Uterus (tissue), 4 donors: ENCODE data around the gene VRK1. TPM values are rescaled to one million over a fixed set of nuclear protein-coding genes. Genes with fewer than 3 reads are reported as not detected.

Source experiments
- DNase-seq, 2 donors: peaks; one replicate each; pipeline ENCODE4 v3.0.0-alpha.2; 2019 to 2020
- H3K27ac ChIP-seq, 2 donors: fragments of 200-600 bp; sonication (generic); 1 replicate in 1 of 2; 2 replicates in 1 of 2; pipeline ENCODE4 v1.5.1; 2016 to 2018
- H3K27me3 ChIP-seq, 2 donors: fragments of 200-600 bp; sonication (generic); one replicate each; pipeline ENCODE4 v1.5.1; 2018 to 2019; ENCODE audit warnings: control low read depth in 1 of 2
- H3K36me3 ChIP-seq, 2 donors: fragments of 200-600 bp; sonication (generic); one replicate each; pipeline ENCODE4 v1.5.1; 2019; ENCODE audit warnings: control low read depth in 1 of 2
- H3K4me1 ChIP-seq, 2 donors: fragments of 200-600 bp; sonication (generic); one replicate each; pipeline ENCODE4 v1.5.1; 2018 to 2019; ENCODE audit warnings: control low read depth in 1 of 2
- H3K4me3 ChIP-seq, 2 donors: fragments of 200-600 bp; sonication (generic); 1 replicate in 1 of 2; 2 replicates in 1 of 2; pipeline ENCODE4 v1.5.1; 2018 to 2019; ENCODE audit warnings: mild to moderate bottlenecking in 1 of 2
- H3K9me3 ChIP-seq, 2 donors: fragments of 200-600 bp; sonication (generic); one replicate each; pipeline ENCODE4 v1.5.1; 2019; ENCODE audit warnings: control low read depth in 1 of 2
- POLR2A ChIP-seq, 2 donors: fragments of 450-650 bp; IDR thresholded peaks; one replicate each; pipeline ENCODE4 v1.6.1; 2016; ENCODE audit warnings: antibody characterized with exemption in 2 of 2, mild to moderate bottlenecking in 1 of 2, moderate library complexity in 1 of 2
- intact Hi-C: fragments of 100-400 bp; cut with DNase I; formaldehyde crosslinking; loops from one replicate; pipeline ENCODE4 v1.15.1; 2023; ENCODE audit warnings: low total_unique reads
- total RNA-seq, 4 donors: library from RNA; depleted of rRNA in 3 of 4; stranded (reverse); fragments of >200 nt in 3 of 4; gene quantifications; one replicate each; pipeline versions ENCODE4 v1.1.0 to v1.2.4, GENCODE V29; 2014 to 2023
- TF ChIP-seq, protein P1 (sequence below), 4 experiments: fragments of 200-600 bp in 2 of 4; fragments of 450-650 bp in 2 of 4; sonication (generic) in 2 of 4; IDR thresholded peaks; one replicate each; pipeline ENCODE4 v1.5.1; 2016 to 2019; ENCODE audit warnings: antibody characterized with exemption in 4 of 4, mild to moderate bottlenecking in 2 of 4, moderate library complexity in 1 of 4
- donor health status: DM: yes; HTN: yes; CAD: no.

The VRK1 gene
- total RNA-seq, 4 donors from 2014 or later = 21.0 to 54.5 (median 37.1) TPM

DNA sequence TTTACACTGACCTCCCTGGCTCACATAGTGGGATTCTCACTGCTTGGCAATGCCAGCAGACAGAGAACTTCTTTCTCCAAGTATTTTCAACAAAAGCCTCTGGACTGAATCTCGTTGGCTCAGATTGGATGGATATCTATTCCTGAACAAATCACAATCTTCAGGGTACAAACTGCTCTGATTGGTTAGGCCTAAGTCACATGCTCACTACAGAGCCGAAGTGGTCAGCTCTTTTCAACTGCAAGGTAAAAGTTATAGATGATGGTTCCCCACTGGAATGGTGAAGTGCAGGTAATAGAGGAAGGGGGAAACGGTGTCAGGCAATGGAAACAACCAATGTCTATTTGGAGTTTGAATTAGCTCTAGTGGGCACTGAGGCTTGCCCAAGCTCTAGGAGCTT, 16.7 kb upstream of the VRK1 start:
- no peak for DNase-seq
- intact Hi-C loops = no loop called here
- no peak for TF ChIP-seq POLR2A (IDR thresholded peaks at IDR 0.05)
- TF ChIP-seq, protein P1, sequence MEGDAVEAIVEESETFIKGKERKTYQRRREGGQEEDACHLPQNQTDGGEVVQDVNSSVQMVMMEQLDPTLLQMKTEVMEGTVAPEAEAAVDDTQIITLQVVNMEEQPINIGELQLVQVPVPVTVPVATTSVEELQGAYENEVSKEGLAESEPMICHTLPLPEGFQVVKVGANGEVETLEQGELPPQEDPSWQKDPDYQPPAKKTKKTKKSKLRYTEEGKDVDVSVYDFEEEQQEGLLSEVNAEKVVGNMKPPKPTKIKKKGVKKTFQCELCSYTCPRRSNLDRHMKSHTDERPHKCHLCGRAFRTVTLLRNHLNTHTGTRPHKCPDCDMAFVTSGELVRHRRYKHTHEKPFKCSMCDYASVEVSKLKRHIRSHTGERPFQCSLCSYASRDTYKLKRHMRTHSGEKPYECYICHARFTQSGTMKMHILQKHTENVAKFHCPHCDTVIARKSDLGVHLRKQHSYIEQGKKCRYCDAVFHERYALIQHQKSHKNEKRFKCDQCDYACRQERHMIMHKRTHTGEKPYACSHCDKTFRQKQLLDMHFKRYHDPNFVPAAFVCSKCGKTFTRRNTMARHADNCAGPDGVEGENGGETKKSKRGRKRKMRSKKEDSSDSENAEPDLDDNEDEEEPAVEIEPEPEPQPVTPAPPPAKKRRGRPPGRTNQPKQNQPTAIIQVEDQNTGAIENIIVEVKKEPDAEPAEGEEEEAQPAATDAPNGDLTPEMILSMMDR (IDR thresholded peaks at IDR 0.05) = no peak
- Histone ChIP-seq H3K9me3 (no peaks in the 10 kb centered on the region), H3K27me3 (no peaks in the 10 kb centered on the region), H3K4me1 (no peaks in the 10 kb centered on the region), H3K36me3 (no peaks in the 10 kb centered on the region), H3K27ac (no peak overlapping the region), H3K4me3 (no peak overlapping the region)

DNA sequence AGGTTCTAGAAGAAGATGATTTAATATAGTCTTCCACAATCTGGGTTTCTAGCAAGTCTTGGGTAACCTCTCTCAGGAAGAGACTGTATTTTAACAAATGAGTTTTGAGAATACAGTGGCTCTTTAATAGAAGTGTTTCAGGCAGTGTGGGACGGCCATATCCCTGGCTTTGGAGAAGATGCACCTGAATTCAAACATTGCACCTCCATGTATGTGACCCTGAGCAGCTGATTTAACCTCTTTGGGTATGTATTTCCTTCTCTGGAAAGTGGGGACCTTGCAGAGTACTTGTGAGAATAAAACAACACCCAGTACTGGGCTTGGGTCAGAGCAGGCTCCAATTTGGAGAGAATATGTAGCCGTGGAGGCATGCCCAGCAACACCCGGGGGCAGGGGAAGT, 15.8 kb upstream of the VRK1 start:
- Histone ChIP-seq H3K4me1 (no peaks in the 10 kb centered on the region), H3K4me3 (no peak overlapping the region), H3K27ac (no peak overlapping the region), H3K9me3 (no peaks in the 10 kb centered on the region), H3K27me3 (no peaks in the 10 kb centered on the region), H3K36me3 (no peaks in the 10 kb centered on the region)
- DNase-seq = no peak
- intact Hi-C loops = no loop called here
- TF ChIP-seq, protein P1 (IDR thresholded peaks at IDR 0.05) = no peak
- TF ChIP-seq POLR2A (IDR thresholded peaks at IDR 0.05) = no peak

DNA sequence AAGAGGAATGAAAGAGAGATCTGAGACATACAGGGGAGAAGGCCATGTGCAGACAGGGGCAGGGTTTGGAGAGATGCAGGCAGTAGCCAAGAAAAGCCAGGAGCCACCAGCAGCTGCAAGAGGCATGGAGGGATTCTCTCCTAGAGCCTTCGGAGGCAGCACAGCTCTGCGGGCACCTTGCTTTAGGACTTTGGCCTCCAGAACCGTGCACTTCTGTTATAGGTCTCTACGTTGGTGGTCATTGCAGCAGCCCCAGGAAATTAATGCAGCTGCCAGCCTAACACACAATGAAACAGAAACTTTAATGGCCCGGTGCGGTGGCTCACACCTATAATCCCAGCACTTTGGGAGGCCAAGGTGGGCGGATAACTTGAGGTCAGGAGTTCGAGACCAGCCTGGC, 14.7 kb upstream of the VRK1 start:
- no peak for DNase-seq
- Histone ChIP-seq H3K27ac (no peak overlapping the region), H3K27me3 (no peaks in the 10 kb centered on the region), H3K9me3 (no peaks in the 10 kb centered on the region), H3K4me1 (no peaks in the 10 kb centered on the region), H3K36me3 (no peaks in the 10 kb centered on the region), H3K4me3 (no peak overlapping the region)
- no peak for TF ChIP-seq POLR2A (IDR thresholded peaks at IDR 0.05)
- TF ChIP-seq, protein P1 (IDR thresholded peaks at IDR 0.05) = no peak
- intact Hi-C loops = no loop called here

DNA sequence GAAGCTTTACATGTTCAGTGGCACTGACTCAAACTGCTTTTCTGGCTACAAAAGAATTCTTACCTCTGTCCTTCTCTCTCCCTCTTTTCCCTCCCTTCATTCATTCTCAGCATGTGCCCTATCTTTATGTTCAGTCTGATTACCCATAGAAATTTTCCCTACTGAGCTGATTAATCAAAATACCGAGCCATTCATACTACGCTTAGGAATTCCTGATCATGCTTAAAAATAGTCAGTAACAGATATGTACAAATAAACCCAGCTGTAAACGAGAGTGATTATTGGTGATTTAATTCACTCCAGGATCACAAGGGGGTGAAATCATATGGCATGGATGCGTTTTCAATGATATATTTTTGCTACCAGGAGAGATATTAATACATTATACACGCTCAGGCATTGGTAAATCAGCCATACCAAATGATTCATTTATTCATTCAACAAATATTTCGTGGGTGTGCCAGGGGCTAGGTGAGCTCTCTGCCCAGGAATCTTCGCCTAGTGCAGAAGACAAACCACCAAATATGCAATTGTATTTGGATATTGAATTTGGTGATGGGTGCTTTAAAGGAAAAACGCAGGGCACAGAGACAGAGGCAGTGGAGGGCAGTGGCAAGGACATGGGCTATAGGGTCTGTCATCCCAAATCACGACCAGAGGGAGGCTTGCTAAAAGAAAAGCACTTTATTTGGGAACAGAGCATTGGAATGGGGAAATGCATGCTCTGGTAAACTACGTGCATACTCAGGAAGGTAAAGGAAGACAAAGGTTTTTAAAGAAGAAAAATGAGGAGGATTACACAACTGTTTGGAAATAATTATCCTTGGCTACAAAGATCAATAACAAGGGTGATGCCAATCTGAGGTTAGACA, 13.9 kb upstream of the VRK1 start:
- Histone ChIP-seq H3K36me3 (no peaks in the 10 kb centered on the region), H3K27me3 (no peaks in the 10 kb centered on the region), H3K27ac (no peak overlapping the region), H3K9me3 (no peaks in the 10 kb centered on the region), H3K4me1 (no peaks in the 10 kb centered on the region), H3K4me3 (no peak overlapping the region)
- TF ChIP-seq, protein P1 (IDR thresholded peaks at IDR 0.05) = no peak
- no peak for TF ChIP-seq POLR2A (IDR thresholded peaks at IDR 0.05)
- DNase-seq = no peak
- intact Hi-C loops = no loop called here

DNA sequence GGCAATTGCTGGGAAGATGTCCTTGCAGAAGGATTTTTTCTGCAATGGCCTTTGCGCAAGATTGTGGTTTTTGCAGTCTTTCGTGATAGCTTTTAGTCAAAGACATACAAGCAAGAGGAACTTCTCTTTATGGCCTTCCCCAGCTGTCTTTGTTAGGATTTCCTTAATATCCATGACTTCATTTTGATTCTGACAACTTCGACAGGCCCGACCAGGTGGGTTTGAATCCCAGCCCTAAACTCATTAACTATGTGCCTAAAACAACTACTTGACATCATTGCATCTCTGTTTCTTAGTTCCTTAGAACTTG, 13.3 kb upstream of the VRK1 start:
- no peaks in the 10 kb centered on the region for H3K27me3 ChIP-seq
- no peak overlapping the region for H3K4me3 ChIP-seq
- H3K27ac ChIP-seq = no peak overlapping the region
- no peaks in the 10 kb centered on the region for H3K4me1 ChIP-seq
- H3K9me3 ChIP-seq = no peaks in the 10 kb centered on the region
- TF ChIP-seq, protein P1 (IDR thresholded peaks at IDR 0.05) = no peak
- TF ChIP-seq POLR2A (IDR thresholded peaks at IDR 0.05) = no peak
- DNase-seq = no peak
- intact Hi-C loops = no loop called here
- no peaks in the 10 kb centered on the region for H3K36me3 ChIP-seq
